C4-2B (cell line): ENCODE results near the gene KRABD2.

Experiments used
- CTCF ChIP-seq: fragments of 450-650 bp; conservative IDR thresholded peaks from 2 replicates; pipeline ENCODE4 v1.5.1; 2017; ENCODE audit warnings: mild to moderate bottlenecking
- ZFX ChIP-seq: fragments of 450-650 bp; IDR thresholded peaks from 2 replicates; pipeline ENCODE4 v1.6.1; 2017

GRCh38 chr17:8350339-8350738, 26.2 kb downstream of the KRABD2 start:
- TF ChIP-seq CTCF (no peak), ZFX (no peak)
